IMR-90 (cell line): ENCODE results near the gene BMERB1.

Experiments used
- BHLHE40 ChIP-seq: fragments of 150-350 bp; IDR thresholded peaks from 2 replicates; pipeline ENCODE4 v1.6.1; 2016; ENCODE audit warnings: mild to moderate bottlenecking, low read depth, low read length
- CTCF ChIP-seq: conservative IDR thresholded peaks from 2 replicates; pipeline ENCODE4 v1.5.1; 2012; ENCODE audit warnings: mild to moderate bottlenecking, low read depth, low read length, improper control_type of control experiment
- ELK1 ChIP-seq: fragments of 150-350 bp; IDR thresholded peaks from 2 replicates; pipeline ENCODE4 v1.6.1; 2016; ENCODE audit warnings: low read depth, mild to moderate bottlenecking, low read length, moderate library complexity, borderline replicate concordance
- FOS ChIP-seq: fragments of 150-350 bp; IDR thresholded peaks from 2 replicates; pipeline ENCODE4 v1.6.1; 2016; ENCODE audit warnings: low read depth, low read length
- MAFK ChIP-seq: IDR thresholded peaks from 2 replicates; pipeline ENCODE4 v1.6.1; 2012; ENCODE audit warnings: low read depth, low read length, improper control_type of control experiment
- MXI1 ChIP-seq: IDR thresholded peaks from 2 replicates; pipeline ENCODE4 v1.6.1; 2012; ENCODE audit warnings: low read depth, mild to moderate bottlenecking, low read length, moderate library complexity, borderline replicate concordance
- NFE2L2 ChIP-seq: fragments of 150-350 bp; IDR thresholded peaks from 2 replicates; pipeline ENCODE4 v1.6.1; 2016; ENCODE audit warnings: low read depth, mild to moderate bottlenecking, low read length
- POLR2A ChIP-seq: IDR thresholded peaks from 2 replicates; pipeline ENCODE4 v1.6.1; 2012; ENCODE audit warnings: mild to moderate bottlenecking, low read depth, low read length
- RAD21 ChIP-seq: IDR thresholded peaks from 2 replicates; pipeline ENCODE4 v1.6.1; 2012; ENCODE audit warnings: low read length, improper control_type of control experiment
- RCOR1 ChIP-seq: IDR thresholded peaks from 2 replicates; pipeline ENCODE4 v1.6.1; 2012; ENCODE audit warnings: mild to moderate bottlenecking, low read length, improper control_type of control experiment; ENCODE audit not compliant: insufficient replicate concordance
- RFX5 ChIP-seq: IDR thresholded peaks from 2 replicates; pipeline ENCODE4 v1.8.0; 2012; ENCODE audit warnings: low read depth, mild to moderate bottlenecking, low read length, moderate library complexity
- SMC3 ChIP-seq: fragments of 150-350 bp; IDR thresholded peaks from 2 replicates; pipeline ENCODE4 v1.6.1; 2016; ENCODE audit warnings: low read depth, mild to moderate bottlenecking, antibody characterized with exemption, low read length, moderate library complexity
- USF2 ChIP-seq: fragments of 150-350 bp; IDR thresholded peaks from 2 replicates; pipeline ENCODE4 v1.6.1; 2017; ENCODE audit warnings: mild to moderate bottlenecking, antibody characterized with exemption, low read length, low read depth

GRCh38 chr16:15482068-15482747 lies 47.8 kb downstream of the BMERB1 start:
- peak; percentile 37 for TF ChIP-seq CTCF
- TF ChIP-seq RAD21 = peak; percentile 39
- peak; percentile 95 for TF ChIP-seq RCOR1
- TF ChIP-seq POLR2A = no peak
- no peak for TF ChIP-seq MXI1
- TF ChIP-seq RFX5 = no peak
- TF ChIP-seq BHLHE40 = peak; percentile 60
- peak; percentile 41 for TF ChIP-seq MAFK
- TF ChIP-seq SMC3 = peak; percentile 23; the same call in 1 of the 2 replicates
- no peak for TF ChIP-seq NFE2L2
- no peak for TF ChIP-seq ELK1
- peak; percentile 2; the same call in 1 of the 2 replicates for TF ChIP-seq USF2
- peak; percentile 96 for TF ChIP-seq FOS
